ENCODE measurements around the gene CRPPA.
"Not testable (repeated sequence)": the region's sequence is repeated elsewhere in the genome, so short reads cannot be mapped to it uniquely, and the experiment has no call there.

CRPPA gene

DNA sequence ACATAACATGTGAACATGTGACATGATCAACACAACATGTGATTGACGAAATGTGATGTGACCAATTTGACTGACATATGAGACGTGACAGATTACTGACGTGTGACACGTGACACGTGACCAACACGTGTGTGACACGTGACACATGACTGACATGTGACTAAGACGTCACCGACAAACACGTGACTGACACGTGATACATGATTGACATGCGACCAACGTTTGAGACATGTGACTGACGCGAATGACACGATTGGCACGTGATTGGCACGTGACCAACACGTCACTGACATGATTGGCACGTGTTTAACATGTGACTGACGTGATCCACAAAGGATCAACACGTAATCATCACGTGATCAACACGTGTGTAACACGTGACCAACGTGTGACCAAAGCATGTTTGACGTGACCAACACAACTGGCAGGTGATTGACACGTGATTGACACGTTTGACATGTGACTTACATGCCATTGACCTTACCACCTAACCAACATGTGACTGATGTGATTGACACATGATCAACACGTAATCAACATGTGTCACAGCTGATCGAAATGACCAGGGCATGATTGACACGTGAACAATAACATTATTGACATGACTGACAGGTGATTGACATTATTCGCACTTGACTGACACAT lies 23.7 kb downstream of the CRPPA start:
- DNase-seq (ENCODE audit: low read depth in 2 of 2) = no peak

DNA sequence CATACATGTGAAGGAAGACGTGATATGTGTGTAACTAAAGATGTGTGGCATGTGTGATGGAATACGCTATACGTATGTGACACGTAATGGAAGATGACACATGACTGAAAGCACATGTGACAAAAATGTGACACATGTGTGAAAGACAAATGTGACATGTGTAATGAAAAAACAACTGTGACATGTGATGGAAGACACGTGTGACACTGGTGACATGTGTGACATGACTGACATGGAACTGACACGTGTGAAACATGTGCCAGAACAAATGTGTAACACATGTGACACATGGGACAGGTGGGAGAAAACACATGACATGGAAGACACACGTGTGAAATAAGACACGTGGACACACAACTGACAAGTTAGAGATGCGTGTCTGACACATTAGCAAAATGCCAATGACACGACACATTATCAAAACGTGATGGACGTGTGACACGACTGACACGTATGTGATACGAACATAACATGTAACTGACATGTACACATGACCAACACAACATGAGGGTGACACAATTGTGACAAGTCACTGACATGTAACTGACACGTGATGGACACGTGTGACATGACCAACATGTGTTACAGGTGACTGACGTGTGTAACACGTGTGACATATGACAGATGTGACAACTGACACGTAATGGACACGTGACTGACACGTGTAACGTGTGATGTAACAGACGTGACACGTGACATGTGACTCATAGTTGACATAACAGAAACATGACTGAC lies 24.4 kb downstream of the CRPPA start:
- no peak for DNase-seq (ENCODE audit: low read depth in 2 of 2)

DNA sequence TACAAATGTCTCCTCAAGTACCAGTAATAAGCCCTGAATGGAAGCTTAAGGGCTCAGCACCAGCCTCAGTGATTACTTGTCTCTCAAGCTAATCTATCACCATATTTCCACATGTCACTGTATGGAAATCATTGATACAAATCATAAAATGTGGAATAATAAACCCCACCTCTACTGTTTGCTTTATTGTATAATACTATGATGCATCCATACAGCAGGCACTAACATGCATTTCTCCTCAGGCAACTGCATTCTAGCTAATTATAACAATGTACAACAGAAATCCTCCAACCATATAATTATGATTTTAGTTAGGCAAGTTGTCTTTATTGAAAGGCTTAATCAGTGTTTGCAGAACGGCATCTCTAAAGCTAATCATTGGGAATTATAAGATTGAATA lies 26.2 kb downstream of the CRPPA start:
- no peak for DNase-seq (ENCODE audit: low read depth in 2 of 2)

DNA sequence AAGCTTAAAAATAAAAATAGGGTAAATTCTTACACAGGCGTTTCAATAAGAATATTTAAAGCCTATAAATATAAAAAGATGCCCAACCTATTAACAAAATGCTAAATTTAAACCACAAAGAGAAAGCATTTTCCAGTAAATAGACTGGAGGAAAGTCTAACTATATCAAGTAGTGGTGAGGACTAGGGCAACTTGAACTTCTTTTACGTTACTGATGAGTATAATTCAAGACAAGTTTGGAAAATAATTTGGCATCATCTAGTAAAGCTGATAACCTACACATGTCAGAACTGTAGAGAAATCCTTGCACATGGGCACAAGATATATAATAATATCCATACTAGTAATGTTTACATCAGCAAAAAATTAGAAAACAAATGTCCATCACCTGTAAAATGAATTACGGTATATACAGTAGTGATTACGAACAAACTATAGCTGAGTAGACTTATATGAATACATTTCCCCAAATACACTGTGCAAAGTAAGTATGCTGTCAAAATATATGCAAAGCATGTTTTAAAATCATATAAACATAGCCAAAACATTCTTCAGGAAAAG lies 27.4 kb downstream of the CRPPA start:
- no peak for DNase-seq (ENCODE audit: low read depth in 2 of 2)

DNA sequence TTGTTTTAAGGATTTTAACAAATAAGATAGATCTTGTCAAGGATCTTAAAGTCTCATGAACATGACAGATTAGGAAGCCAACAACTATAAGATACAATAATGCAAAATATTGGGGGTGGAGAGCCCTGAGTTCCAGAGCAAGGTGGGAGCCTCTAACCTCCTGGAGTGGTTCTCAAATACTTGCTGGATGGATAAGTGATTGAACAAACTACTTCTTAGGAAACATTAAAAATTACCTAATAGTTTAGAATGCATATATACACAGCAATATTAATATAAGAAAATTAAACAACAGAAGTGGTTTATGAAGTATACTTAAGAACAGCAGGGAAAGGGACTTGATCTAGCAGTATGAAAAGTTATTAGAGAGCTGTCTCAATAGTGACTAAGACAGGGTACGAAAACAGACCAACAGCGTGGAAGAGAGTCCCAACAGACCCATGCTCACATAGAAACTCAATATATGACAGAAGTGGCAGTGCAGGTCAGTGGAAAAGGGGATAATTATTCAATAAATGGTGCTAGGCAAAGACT lies 28.3 kb downstream of the CRPPA start:
- no peak for DNase-seq (ENCODE audit: low read depth in 2 of 2)

DNA sequence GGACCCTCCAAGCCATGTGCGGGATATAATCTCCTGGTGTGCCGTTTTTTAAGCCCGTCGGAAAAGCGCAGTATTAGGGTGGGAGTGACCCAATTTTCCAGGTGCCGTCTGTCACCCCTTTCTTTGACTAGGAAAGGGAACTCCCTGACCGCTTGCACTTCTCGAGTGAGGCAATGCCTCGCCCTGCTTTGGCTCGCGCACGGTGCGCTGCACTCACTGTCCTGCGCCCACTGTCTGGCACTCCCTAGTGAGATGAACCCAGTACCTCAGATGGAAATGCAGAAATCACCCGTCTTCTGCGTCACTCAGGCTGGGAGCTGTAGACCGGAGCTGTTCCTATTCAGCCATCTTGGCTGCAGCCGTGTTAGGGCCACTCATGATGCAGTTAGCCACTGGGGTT lies 37.6 kb downstream of the CRPPA start:
- not testable (repeated sequence) for DNase-seq (ENCODE audit: low read depth in 2 of 2)

DNA sequence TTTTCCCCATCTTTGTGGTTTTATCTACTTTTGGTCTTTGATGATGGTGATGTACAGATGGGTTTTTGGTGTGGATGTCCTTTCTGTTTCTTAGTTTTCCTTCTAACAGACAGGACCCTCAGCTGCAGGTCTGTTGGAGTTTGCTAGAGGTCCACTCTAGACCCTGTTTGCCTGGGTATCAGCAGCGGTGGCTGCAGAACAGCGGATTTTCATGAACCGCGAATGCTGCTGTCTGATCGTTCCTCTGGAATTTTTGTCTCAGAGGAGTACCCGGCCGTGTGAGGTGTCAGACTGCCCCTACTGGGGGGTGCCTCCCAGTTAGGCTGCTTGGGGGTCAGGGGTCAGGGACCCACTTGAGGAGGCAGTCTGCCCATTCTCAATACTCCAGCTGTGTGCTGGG lies 38.2 kb downstream of the CRPPA start:
- DNase-seq (ENCODE audit: low read depth in 2 of 2) = not testable (repeated sequence)
